ENCODE data around the gene NDUFB3.

DNA sequence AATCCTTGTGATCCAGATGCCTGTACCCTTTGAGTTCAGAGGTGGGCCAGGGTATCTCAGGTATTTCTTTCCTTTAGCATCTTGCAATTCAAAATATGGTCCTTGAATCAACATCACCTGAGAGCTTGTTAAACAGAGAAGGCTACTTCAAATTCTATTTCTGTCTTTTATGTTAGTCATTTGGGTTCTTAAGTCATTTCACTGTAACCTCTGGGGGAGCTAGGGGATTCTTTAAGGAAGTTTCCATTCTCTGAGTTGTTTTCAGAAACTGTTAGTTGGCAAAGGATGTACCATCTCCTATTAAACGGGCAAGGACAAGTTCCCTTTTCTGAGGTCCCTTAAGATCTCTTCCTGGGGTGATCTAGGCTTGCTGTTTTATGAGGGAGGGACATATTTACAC is 60.7 kb downstream of the NDUFB3 start:
- TF ChIP-seq CTCF (IDR thresholded peaks at IDR 0.05) = no peak
- TF ChIP-seq USF2 (IDR thresholded peaks at IDR 0.05) = no peak
- TF ChIP-seq REST (IDR thresholded peaks at IDR 0.05) = no peak
- TF ChIP-seq POLR2AphosphoS2 (conservative IDR thresholded peaks at IDR 0.05; ENCODE audit: low read length) = no peak
- no peak for TF ChIP-seq RAD21 (conservative IDR thresholded peaks at IDR 0.05 in 1 of 2, IDR thresholded peaks at IDR 0.05 in 1 of 2)
